ENCODE measurements around the gene KCNJ16.
A peak's percentile ranks its signal among the peaks of the same experiment; 100 is the strongest.

Gene KCNJ16

GRCh38 chr17:70089513-70090148, 14.6 kb downstream of the KCNJ16 start:
- Histone ChIP-seq H3K4me2 (peak overlapping the region in 3 of 11 experiments; percentile 7 to 18 (median 16); a peak in 1 of 22 replicates), H3K27ac (no peak overlapping the region)

GRCh38 chr17:70091005-70091568, 16.1 kb downstream of the KCNJ16 start:
- Histone ChIP-seq H3K36me3 (no peaks in the 10 kb centered on the region), H3K9me3 (replicated peaks in 1 of 11) (peaks cover 0 to 24% (median 12%) of the 10 kb centered on the region in 11 experiments; a peak in 13 of 22 replicates), H3K27ac (no peak overlapping the region), H3K9ac (no peak overlapping the region), H3K27me3 (no peaks in the 10 kb centered on the region), H3K4me2 (peak overlapping the region in 6 of 11 experiments; percentile 1 to 38 (median 18); a peak in 4 of 22 replicates), H3K4me1 (peaks cover 0 to 15% (median 6%) of the 10 kb centered on the region in 10 experiments; a peak in 6 of 20 replicates), H4K20me1 (no peaks in the 10 kb centered on the region), H3K4me3 (no peak overlapping the region)
- TF ChIP-seq Cebpa-rat (IDR thresholded peaks at IDR 0.05), result no peak

More at GRCh38 chr17:70089513-70090148, 14.6 kb downstream of the KCNJ16 start:
- no peak overlapping the region for H3K4me3 ChIP-seq
- H3K9ac ChIP-seq, result no peak overlapping the region
- no peaks in the 10 kb centered on the region for H3K36me3 ChIP-seq
- H3K27me3 ChIP-seq, result no peaks in the 10 kb centered on the region
- H3K4me1 ChIP-seq, result peaks cover 0 to 15% (median 6%) of the 10 kb centered on the region in 10 experiments; a peak in 6 of 20 replicates
- H4K20me1 ChIP-seq, result no peaks in the 10 kb centered on the region
- no peak for TF ChIP-seq Cebpa-rat (IDR thresholded peaks at IDR 0.05)
- H3K9me3 ChIP-seq (replicated peaks in 1 of 11), result peaks cover 0 to 24% (median 12%) of the 10 kb centered on the region in 11 experiments; a peak in 13 of 22 replicates

- Histone ChIP-seq H3K4me3 (no peak overlapping the region), H3K27ac (no peak overlapping the region), H4K20me1 (no peaks in the 10 kb centered on the region), H3K4me1 (peaks cover 0 to 15% (median 6%) of the 10 kb centered on the region in 10 experiments; a peak in 6 of 20 replicates), H3K27me3 (no peaks in the 10 kb centered on the region), H3K4me2 (peak overlapping the region in 4 of 11 experiments; percentile 1 to 31 (median 18); a peak in 2 of 22 replicates), H3K36me3 (no peaks in the 10 kb centered on the region), H3K9me3 (replicated peaks in 1 of 11) (peaks cover 0 to 24% (median 12%) of the 10 kb centered on the region in 11 experiments; a peak in 15 of 22 replicates), H3K9ac (no peak overlapping the region)
- no peak for TF ChIP-seq Cebpa-rat (IDR thresholded peaks at IDR 0.05)
These were observed 16.7 kb downstream of the KCNJ16 start for GRCh38 chr17:70091696-70092095.

- Histone ChIP-seq H4K20me1 (no peaks in the 10 kb centered on the region), H3K27me3 (no peaks in the 10 kb centered on the region), H3K4me1 (peaks cover 0 to 21% (median 7%) of the 10 kb centered on the region in 10 experiments; a peak in 9 of 20 replicates), H3K36me3 (no peaks in the 10 kb centered on the region), H3K9me3 (replicated peaks in 1 of 11) (peaks cover 0 to 29% (median 14%) of the 10 kb centered on the region in 11 experiments; a peak in 15 of 22 replicates), H3K4me3 (no peak overlapping the region), H3K27ac (no peak overlapping the region), H3K4me2 (no peak overlapping the region), H3K9ac (no peak overlapping the region)
- TF ChIP-seq Cebpa-rat (IDR thresholded peaks at IDR 0.05), result no peak
These were observed 18.1 kb downstream of the KCNJ16 start for GRCh38 chr17:70093163-70093562.

GRCh38 chr17:70095455-70095854, 20.4 kb downstream of the KCNJ16 start:
- H3K27me3 ChIP-seq, result no peaks in the 10 kb centered on the region
- peaks cover 0 to 23% (median 7%) of the 10 kb centered on the region in 11 experiments; a peak in 9 of 22 replicates for H3K9me3 ChIP-seq (replicated peaks in 1 of 11)
- no peak overlapping the region for H3K4me2 ChIP-seq
- no peak overlapping the region for H3K27ac ChIP-seq
- H3K9ac ChIP-seq, result no peak overlapping the region
- H3K4me1 ChIP-seq, result peaks cover 19 to 37% (median 28%) of the 10 kb centered on the region in 10 experiments
- no peaks in the 10 kb centered on the region for H4K20me1 ChIP-seq
- H3K4me3 ChIP-seq, result no peak overlapping the region
- H3K36me3 ChIP-seq, result no peaks in the 10 kb centered on the region
- TF ChIP-seq Cebpa-rat (IDR thresholded peaks at IDR 0.05), result no peak

GRCh38 chr17:70096861-70097260, 21.8 kb downstream of the KCNJ16 start:
- TF ChIP-seq Cebpa-rat (IDR thresholded peaks at IDR 0.05), result no peak
- H3K4me3 ChIP-seq, result no peak overlapping the region
- peaks cover 20 to 43% (median 32%) of the 10 kb centered on the region in 10 experiments for H3K4me1 ChIP-seq
- no peak overlapping the region for H3K27ac ChIP-seq
- H3K9ac ChIP-seq, result no peak overlapping the region
- peaks cover 0 to 19% (median 5%) of the 10 kb centered on the region in 11 experiments; a peak in 6 of 22 replicates for H3K9me3 ChIP-seq (replicated peaks in 1 of 11)
- no peaks in the 10 kb centered on the region for H4K20me1 ChIP-seq
- no peaks in the 10 kb centered on the region for H3K36me3 ChIP-seq
- H3K27me3 ChIP-seq, result no peaks in the 10 kb centered on the region
- no peak overlapping the region for H3K4me2 ChIP-seq

- peak overlapping the region in 3 of 11 experiments; percentile 5 to 69 (median 31); a peak in 4 of 22 replicates for H3K4me2 ChIP-seq
- no peaks in the 10 kb centered on the region for H3K27me3 ChIP-seq
- H3K4me1 ChIP-seq, result peaks cover 21 to 53% (median 41%) of the 10 kb centered on the region in 10 experiments
- no peak overlapping the region for H3K9ac ChIP-seq
- no peak overlapping the region for H3K27ac ChIP-seq
- no peak for TF ChIP-seq Cebpa-rat (IDR thresholded peaks at IDR 0.05)
- peaks cover 0 to 13% (median 3%) of the 10 kb centered on the region in 11 experiments; a peak in 6 of 22 replicates for H3K9me3 ChIP-seq (replicated peaks in 1 of 11)
- no peaks in the 10 kb centered on the region for H3K36me3 ChIP-seq
- no peaks in the 10 kb centered on the region for H4K20me1 ChIP-seq
- H3K4me3 ChIP-seq, result no peak overlapping the region
These were observed 23.0 kb downstream of the KCNJ16 start for GRCh38 chr17:70098030-70098429.

GRCh38 chr17:70099294-70099693, 24.3 kb downstream of the KCNJ16 start:
- Histone ChIP-seq H3K27ac (peak overlapping the region; percentile 1 to 66 (median 57); a peak in 21 of 22 replicates), H3K4me3 (no peak overlapping the region), H3K9ac (peak overlapping the region in 2 of 11 experiments; percentile 11 to 12; a peak in 1 of 22 replicates), H4K20me1 (no peaks in the 10 kb centered on the region), H3K9me3 (replicated peaks in 1 of 11) (peaks cover 0 to 11% (median 3%) of the 10 kb centered on the region in 11 experiments; a peak in 5 of 22 replicates), H3K4me1 (peaks cover 27 to 65% (median 52%) of the 10 kb centered on the region in 10 experiments), H3K27me3 (no peaks in the 10 kb centered on the region), H3K36me3 (no peaks in the 10 kb centered on the region), H3K4me2 (peak overlapping the region; percentile 33 to 79 (median 58))
- no peak for TF ChIP-seq Cebpa-rat (IDR thresholded peaks at IDR 0.05)

GRCh38 chr17:70099884-70100283, 24.9 kb downstream of the KCNJ16 start:
- Histone ChIP-seq H3K4me1 (peaks cover 33 to 69% (median 58%) of the 10 kb centered on the region in 10 experiments), H4K20me1 (no peaks in the 10 kb centered on the region), H3K4me2 (peak overlapping the region; percentile 33 to 79 (median 58); a peak in 20 of 22 replicates), H3K9ac (peak overlapping the region in 3 of 11 experiments; percentile 4 to 12 (median 11); a peak in 2 of 22 replicates), H3K27ac (peak overlapping the region; percentile 1 to 66 (median 57); a peak in 21 of 22 replicates), H3K36me3 (no peaks in the 10 kb centered on the region), H3K4me3 (no peak overlapping the region), H3K9me3 (replicated peaks in 1 of 11) (peaks cover 0 to 11% (median 3%) of the 10 kb centered on the region in 11 experiments; a peak in 5 of 22 replicates), H3K27me3 (no peaks in the 10 kb centered on the region)
- TF ChIP-seq Cebpa-rat (IDR thresholded peaks at IDR 0.05), result no peak

Measured in BLaER1 treated with 17β-estradiol and CSF1 and Interleukin-3, amounts not matched to agents 10 nM and 100 nM (cell line).